AG09309 (cell line): ENCODE measurements around the gene FLT4.

Experiments
- DNase-seq: peaks from one replicate; pipeline ENCODE4 v3.0.0-alpha.2; 2010; ENCODE audit warnings: low read depth
- H3K4me3 ChIP-seq: 2 replicates; pipeline ENCODE4 v1.5.1; 2011; ENCODE audit warnings: mild to moderate bottlenecking, low read depth, low read length, moderate library complexity; ENCODE audit not compliant: control insufficient read depth
- CTCF ChIP-seq: IDR thresholded peaks from 2 replicates; pipeline ENCODE4 v1.5.1; 2011; ENCODE audit warnings: mild to moderate bottlenecking, low read depth, low read length, inconsistent platforms; ENCODE audit not compliant: insufficient read depth, control insufficient read depth; ENCODE audit errors: missing control alignments

Gene FLT4

DNA sequence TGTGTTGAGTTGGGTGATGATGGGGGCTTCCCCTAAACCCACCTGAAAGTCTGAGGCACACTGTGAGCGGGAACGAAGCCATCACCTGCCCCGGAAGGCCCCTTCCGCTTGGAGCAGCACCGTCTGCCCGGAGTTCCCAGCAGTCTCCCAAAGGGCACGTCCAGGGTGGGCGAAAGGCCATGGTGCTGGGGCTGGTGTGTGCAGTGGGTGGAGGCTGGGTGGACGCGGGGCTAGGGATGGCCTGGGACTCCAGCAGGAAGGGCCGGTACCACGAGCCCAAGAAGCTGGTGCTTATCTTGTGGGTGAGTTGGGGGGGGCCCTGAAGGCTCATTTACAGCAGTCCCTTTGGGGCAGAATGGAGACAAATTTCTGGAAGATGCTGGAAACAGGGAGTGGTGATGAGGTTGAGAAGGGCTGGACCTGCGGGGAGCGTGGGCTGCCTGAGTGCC lies 4.6 kb downstream of the FLT4 start:
- H3K4me3 ChIP-seq: no peak overlapping the region
- DNase-seq: no peak
- TF ChIP-seq CTCF: no peak

GRCh38 chr5:180644129-180644824 lies 5.1 kb downstream of the FLT4 start:
- TF ChIP-seq CTCF: no peak
- DNase-seq: no peak
- no peak overlapping the region for H3K4me3 ChIP-seq

DNA sequence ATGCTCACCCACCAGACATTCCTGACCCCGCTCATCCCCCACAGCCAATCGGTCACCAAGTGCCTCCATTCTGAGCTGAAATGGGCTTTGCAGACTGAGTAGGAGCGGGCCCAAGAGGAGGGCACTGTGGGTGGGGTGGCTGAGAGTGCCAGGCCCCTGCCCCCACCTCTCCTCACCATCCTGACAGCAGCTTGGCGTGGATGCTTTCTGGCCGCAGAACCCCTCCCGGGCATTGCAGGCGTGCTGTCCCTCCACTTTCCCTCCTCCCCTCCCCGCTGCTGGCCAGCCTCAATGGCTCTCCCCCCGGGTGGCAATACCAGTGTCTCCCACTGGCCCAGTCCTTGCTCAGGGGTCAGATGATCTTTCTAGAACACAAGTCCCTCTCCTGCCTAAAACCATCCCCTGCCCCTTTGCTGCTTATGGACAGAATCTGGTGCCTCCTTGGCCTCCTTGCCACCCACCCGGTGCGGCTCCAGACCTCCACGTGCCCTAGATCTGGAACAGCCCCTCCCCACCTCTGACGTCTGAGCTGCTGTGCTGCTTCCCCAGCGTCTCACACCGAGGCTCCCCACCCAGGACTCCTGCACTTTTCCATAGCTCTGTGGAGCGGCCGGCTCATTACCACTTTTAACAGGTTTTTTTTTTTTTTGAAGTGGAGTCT lies 6.1 kb downstream of the FLT4 start:
- H3K4me3 ChIP-seq: no peak overlapping the region
- no peak for DNase-seq
- TF ChIP-seq CTCF: no peak

DNA sequence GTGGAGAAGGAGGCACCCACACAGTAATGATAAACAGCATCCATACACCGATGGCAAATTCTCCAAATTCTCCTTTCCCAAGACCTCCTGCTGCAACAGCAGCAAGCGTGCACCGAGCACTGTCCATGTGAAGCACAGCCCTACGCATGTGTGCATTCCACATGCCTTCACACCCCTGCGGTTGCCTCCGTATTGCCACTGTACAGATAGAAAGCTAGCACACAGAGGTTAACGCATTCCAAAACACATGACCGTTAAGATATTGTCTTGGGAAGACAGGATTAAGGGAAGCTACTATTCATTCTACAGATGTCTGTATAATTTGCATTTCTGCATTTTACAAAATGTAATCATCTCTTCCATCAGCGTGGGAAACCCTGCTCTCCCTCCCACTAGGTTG lies 6.6 kb downstream of the FLT4 start:
- no peak overlapping the region for H3K4me3 ChIP-seq
- DNase-seq: no peak
- TF ChIP-seq CTCF: no peak

- TF ChIP-seq CTCF: no peak
- no peak for DNase-seq
- no peak overlapping the region for H3K4me3 ChIP-seq
Measured at GRCh38 chr5:180642181-180642775, 7.1 kb downstream of the FLT4 start.

DNA sequence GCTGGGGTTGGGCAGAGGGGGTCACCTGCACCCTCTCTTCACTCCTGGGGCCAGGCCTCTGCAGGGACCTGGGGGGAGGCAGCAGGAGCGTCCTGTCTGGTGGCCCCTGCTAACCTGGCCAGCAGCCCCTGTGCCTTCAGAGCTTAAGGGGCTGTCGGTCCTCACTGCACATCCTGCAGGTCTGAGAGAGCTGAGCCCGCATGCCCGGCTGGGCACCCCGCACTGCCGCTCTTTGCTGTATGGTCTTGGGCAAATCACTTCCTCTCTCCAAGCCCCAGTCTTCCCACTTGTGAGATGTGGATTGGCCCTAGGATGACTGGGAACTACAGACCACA lies 7.9 kb downstream of the FLT4 start:
- TF ChIP-seq CTCF: no peak
- no peak overlapping the region for H3K4me3 ChIP-seq
- DNase-seq: no peak
